HS-5 (cell line): ENCODE results near the gene KCTD1.
"Not testable (repeated sequence)": the region's sequence is repeated elsewhere in the genome, so short reads cannot be mapped to it uniquely, and the experiment has no call there.

Experiments
- DNase-seq: peaks from one replicate; pipeline ENCODE4 v3.0.0-alpha.2; 2012; ENCODE audit warnings: low read depth

Gene KCTD1

GRCh38 chr18:26457611-26458353 lies 90.6 kb downstream of the KCTD1 start:
- DNase-seq = no peak

DNA sequence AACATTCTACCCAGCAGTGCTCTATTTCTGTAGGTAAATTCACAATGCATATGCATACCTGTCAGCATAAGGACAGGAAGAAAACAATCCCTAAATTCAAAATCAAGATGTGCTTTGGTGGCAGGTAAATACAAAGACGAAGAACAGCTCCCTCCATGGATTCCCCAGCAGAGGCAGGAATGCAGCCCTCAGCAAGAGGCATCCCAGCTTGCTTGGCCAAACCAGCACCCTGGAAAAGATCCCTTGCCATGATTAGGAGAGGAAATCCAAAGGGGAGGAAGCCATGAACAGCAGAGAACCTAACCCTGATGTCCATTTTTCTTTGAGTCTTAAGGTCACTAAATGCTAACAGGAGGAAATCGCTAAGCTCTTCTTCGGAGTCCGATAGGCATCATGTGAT lies 91.2 kb downstream of the KCTD1 start:
- no peak for DNase-seq

GRCh38 chr18:26456070-26456491 lies 92.3 kb downstream of the KCTD1 start:
- DNase-seq = no peak

GRCh38 chr18:26455639-26456038 lies 92.7 kb downstream of the KCTD1 start:
- no peak for DNase-seq

- DNase-seq = no peak
Observed at GRCh38 chr18:26454616-26455015, 93.7 kb downstream of the KCTD1 start.

GRCh38 chr18:26454192-26454591 lies 94.2 kb downstream of the KCTD1 start:
- no peak for DNase-seq

DNA sequence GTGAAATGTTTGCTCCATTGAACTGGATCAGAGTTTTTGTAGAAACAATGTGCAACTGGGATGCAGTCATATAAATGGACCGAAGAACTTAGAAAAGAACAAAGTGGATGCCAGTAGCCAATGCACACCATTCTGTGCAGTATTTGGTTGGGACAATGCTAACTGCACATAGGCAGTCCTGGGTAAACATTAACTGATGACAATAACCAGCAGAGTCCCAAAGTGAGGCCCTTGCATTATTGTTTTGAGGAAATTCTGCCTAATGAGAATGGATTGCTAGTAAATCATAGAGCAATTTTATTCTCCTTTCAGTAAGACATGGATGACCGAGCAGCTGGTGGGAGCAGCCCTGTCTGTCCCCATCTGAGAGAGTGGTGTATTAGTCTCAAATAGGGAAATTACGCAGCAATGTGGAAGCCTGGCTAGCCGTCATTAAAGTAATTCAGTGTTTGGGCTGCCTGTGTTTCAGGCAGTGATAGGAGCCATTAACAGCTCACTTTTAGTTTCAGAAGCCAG lies 94.9 kb downstream of the KCTD1 start:
- no peak for DNase-seq

DNA sequence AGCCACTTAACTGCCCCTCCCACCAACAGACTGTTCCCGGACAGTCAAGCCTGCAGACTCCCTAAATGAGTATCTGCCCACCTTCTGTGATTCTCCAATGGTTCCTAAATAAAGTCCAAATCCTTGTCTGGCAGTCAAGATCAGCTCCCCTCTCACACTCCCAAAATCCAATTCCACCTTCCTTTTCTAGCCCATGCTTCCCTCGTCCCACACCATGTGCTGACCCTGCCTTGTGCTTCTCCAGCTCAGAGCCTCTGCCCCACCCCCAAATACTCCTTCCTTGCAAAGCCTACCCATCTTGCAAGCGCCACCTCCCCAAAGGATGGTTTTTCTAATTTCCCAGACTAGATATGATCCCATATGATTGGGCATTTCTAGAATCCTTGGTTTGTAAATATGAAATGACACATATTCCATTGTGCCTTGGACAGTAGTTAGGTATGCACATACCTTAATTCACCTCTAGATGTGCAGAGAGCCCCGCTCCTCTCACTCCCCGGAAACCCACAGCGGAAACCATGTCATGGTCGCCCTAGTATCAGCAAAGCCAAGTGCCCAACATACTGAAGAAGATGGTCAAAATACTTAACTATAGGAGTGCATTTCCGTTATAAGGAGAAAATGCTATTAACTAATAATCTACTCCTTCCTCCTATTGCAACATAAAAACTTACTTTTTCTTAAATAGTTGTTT lies 97.2 kb downstream of the KCTD1 start:
- no peak for DNase-seq

DNA sequence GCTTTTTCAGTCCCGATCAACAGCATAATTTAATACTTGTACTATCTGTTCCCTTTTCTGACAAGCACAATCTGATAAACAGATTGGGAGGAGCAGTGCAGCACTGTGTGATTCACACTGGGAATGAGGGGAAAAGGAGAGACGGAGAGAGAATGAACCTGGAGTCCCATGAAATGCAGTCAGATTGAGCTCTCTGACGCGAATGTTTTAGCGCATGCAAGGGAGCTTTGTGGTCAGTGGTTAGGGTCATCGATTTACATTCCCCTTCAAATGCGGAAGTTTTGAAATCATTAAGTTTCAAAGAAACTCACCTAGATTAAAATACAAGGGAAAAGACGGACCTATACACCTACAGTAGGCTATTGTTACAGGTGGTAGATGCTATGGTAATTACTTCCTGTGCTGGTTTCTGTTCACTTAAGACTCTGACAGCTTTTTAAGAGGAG lies 99.6 kb downstream of the KCTD1 start:
- DNase-seq = no peak

DNA sequence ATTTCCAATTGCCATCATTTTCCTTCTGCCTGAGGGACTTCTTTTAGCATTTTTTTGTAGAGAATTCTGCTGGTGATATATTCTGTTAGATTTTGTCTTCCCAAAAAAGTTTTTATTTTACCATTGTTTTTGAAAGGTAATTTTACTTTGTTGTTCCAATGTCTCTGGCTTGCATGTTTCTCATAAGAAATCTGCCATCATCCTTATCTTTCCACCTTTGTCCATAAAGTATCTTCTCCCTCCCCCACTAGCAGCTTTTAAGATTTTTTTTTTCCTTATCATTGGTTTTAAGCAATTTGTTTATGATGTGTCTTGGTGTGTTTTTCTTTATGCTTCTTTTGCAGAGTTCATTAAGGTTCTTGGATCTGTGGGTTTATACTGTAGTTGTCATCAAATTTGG lies 104.5 kb downstream of the KCTD1 start:
- DNase-seq = no peak

DNA sequence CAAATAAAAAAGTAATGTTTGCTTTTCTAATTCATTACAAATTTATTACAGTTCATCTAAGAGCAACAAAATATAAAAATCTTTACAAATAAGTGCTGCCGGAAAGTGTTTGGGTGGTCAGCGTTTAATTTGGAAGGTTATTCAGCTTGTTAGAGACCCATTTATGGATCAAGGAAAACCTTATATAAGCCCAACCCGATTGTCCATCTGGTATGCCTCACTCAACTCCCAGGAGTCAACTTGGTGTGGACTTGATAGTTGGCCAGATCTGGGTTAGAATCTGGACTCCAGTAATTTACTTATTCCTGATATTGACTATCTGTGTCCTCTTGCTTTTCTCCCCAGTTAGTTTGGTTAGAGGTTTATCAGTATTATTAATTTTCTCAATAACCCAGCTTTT lies 106.2 kb downstream of the KCTD1 start:
- DNase-seq = no peak

- DNase-seq = no peak
Observed at GRCh38 chr18:26440644-26441043, 107.7 kb downstream of the KCTD1 start.

- no peak for DNase-seq
Observed at GRCh38 chr18:26439537-26439936, 108.8 kb downstream of the KCTD1 start.

- no peak for DNase-seq
Observed at GRCh38 chr18:26438980-26439379, 109.4 kb downstream of the KCTD1 start.

DNA sequence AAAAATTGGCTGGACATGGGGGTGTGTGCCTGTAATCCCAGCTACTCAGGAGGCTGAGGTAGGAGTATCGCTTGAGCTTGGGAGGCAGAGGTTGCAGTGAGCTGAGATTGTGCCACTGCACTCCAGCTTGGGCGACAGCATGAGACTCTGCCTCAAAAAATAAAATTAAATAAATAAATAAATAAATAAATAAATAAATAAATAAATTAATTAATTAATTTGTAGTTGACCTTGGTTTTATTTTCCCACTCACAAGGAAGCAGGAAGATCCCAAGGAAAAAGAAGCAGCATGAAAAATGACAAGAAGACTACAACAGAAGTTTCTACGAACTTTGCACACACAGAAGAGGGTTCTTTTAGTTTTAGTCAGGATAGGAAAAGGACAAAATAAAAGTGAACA lies 110.7 kb downstream of the KCTD1 start:
- not testable (repeated sequence) for DNase-seq

DNA sequence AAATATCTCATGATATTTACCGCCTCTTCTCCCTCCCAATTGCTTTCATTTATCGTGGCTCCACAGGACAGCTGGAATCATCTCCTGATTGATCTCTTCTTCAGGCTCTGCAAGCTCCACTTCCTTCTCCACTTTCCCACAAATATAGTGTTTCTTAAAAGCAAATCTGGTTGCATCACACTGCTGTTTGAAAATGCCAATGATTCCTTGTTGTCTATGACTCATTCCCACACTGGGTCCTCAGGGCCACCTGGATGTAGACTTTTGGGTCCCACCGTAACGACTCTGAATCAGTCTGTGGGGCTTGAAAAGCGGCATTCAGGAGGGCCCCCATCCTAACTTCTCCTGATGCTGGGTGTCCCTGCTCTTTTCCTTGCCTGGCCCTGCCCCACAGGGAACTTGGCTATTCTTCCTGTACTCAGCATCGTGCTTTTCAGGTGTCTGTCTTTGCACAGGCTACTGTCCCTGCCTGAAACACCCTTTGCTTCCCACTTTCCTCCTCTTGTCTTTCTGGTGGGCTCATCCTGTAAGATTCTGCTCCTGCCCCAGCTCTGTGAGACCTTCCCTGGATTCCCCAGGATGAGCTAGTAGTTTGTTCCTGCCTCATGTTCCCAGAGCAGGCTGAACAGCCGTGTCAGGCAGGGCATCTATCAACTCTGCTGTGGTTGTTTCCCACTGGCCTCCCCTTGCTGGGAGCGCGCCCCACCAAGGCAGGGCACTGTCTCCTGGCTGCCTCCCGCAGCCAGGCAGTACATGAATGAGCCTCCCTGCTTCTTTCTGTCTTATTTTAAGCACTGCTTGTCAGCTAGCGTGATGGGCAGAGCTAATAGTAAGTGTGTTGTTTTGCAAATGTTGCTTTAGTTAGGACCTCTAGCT lies 111.9 kb downstream of the KCTD1 start:
- peak; percentile 44 for DNase-seq

DNA sequence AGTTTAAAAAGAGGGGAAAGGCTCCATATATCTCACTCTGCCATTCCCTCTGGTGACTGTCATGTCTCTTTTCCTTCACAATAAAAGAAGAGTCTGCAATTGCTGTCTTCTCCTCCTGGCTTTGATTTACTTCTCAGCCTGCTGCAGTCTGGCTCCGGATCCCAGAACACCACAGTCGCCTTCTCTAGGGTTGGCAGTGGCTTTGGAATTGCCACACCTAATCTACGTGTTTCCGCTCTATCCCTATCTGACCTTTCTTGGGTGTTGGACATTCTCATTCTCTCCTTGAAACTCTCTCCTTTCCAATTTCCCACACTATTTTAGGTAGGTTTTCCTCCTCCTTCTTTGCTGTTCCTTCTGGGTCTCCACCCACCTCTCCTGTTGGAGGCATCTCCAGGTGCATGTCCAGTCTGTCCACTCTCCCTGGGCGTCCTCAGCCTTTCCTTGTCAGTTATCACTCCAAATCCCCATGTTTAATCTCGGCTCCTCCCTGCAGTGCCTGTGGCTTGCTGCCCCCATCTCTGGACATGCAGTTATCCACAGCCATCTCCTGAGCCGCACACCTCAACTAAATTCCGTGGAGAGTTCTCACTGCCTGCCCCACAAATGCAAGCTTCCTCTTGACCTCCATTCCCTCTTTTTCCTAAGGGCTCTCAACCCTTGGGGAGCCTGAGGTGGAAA lies 112.8 kb downstream of the KCTD1 start:
- no peak for DNase-seq

- DNase-seq = no peak
Observed at GRCh38 chr18:26434887-26435286, 113.5 kb downstream of the KCTD1 start.

- no peak for DNase-seq
Observed at GRCh38 chr18:26432651-26433424, 115.5 kb downstream of the KCTD1 start.

DNA sequence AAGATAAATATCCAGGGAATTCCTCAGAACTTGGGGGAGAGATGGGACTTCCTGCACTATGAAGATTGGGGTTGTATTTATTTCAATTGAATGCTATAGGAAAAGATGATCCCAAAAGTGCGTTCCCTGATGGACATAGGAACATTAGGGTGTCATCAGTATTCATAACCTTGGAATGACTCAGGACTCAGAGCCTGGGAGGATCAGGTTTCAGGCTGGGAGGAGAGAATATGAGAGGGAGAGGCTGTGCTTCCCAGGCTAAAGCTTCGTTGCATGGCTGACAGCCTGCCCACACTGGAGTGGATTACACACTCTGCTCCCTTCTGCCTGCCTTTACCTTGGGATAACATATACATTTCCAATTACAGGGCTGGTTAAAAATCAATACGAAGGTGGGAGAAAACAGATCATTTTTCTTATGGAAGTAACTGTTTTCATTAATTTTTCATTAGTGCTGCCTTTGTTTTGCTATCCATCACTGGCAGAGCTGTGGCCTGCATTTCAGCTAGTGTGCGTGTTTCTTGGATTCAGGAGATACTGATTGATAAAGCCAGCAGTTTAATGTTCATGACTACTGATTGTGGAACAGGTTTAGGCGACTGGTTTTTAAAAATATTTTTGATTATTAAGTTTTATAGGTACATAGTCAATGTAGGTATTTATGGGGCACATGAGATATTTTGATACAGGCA lies 118.7 kb downstream of the KCTD1 start:
- DNase-seq = peak; percentile 56
